ENCODE measurements around the gene AP3S1. TPM values are rescaled to one million over a fixed set of nuclear protein-coding genes. Genes with fewer than 3 reads are reported as not detected.
A peak's percentile ranks its signal among the peaks of the same experiment; 100 is the strongest.

AP3S1 gene
- total RNA-seq = 52.1 to 56.0 TPM (median 52.3 TPM) in 3 replicates

- Mint-ChIP-seq H3K27ac (peak within 1 kb of the TSS; percentile 100), H3K27me3 (ENCODE audit: low read depth) (no peaks in the 10 kb centered on the region), H3K4me3 (peak within 1 kb of the TSS; percentile 97), H3K36me3 (peaks cover 8% of the 10 kb centered on the region), H3K4me1 (peaks cover 42% of the 10 kb centered on the region), H3K9me3 (no peaks in the 10 kb centered on the region)
- TF ChIP-seq CTCF (IDR thresholded peaks at IDR 0.05; ENCODE audit: unreplicated experiment) = no peak
- DNase-seq (ENCODE audit: low spot score in 2 of 2, unreplicated experiment in 2 of 2) = peak; percentile 77 to 88
These were observed at the start of gene AP3S1, which contains the start of gene ATG12 for GRCh38 chr5:115841382-115842088. Gene AP3S1 (plus strand): TSS chr5:115841935. CDS start chr5:115842038, 103 bp downstream. Gene ATG12 (minus strand): TSS chr5:115841565. CDS start chr5:115841552, 13 bp downstream.

- no peak for DNase-seq (ENCODE audit: low spot score in 2 of 2, unreplicated experiment in 2 of 2)
- Mint-ChIP-seq H3K36me3 (no peaks in the 10 kb centered on the region), H3K4me1 (no peaks in the 10 kb centered on the region), H3K9me3 (no peaks in the 10 kb centered on the region), H3K27me3 (ENCODE audit: low read depth) (peaks cover 11% of the 10 kb centered on the region), H3K27ac (no peak overlapping the region), H3K4me3 (no peak overlapping the region)
- TF ChIP-seq CTCF (IDR thresholded peaks at IDR 0.05; ENCODE audit: unreplicated experiment) = no peak
These were observed 46.0 kb upstream of the AP3S1 start for GRCh38 chr5:115795700-115796099.

GRCh38 chr5:115796656-115797055 is 45.1 kb upstream of the AP3S1 start:
- DNase-seq (ENCODE audit: low spot score in 2 of 2, unreplicated experiment in 2 of 2) = no peak
- Mint-ChIP-seq H3K4me3 (no peak overlapping the region), H3K27ac (no peak overlapping the region), H3K9me3 (no peaks in the 10 kb centered on the region), H3K4me1 (no peaks in the 10 kb centered on the region), H3K36me3 (no peaks in the 10 kb centered on the region), H3K27me3 (ENCODE audit: low read depth) (peaks cover 5% of the 10 kb centered on the region)
- TF ChIP-seq CTCF (IDR thresholded peaks at IDR 0.05; ENCODE audit: unreplicated experiment) = no peak

GRCh38 chr5:115798252-115798651 is 43.5 kb upstream of the AP3S1 start:
- no peak for TF ChIP-seq CTCF (IDR thresholded peaks at IDR 0.05; ENCODE audit: unreplicated experiment)
- Mint-ChIP-seq H3K4me1 (no peaks in the 10 kb centered on the region), H3K27ac (no peak overlapping the region), H3K36me3 (no peaks in the 10 kb centered on the region), H3K27me3 (ENCODE audit: low read depth) (no peaks in the 10 kb centered on the region), H3K4me3 (no peak overlapping the region), H3K9me3 (no peaks in the 10 kb centered on the region)
- no peak for DNase-seq (ENCODE audit: low spot score in 2 of 2, unreplicated experiment in 2 of 2)

GRCh38 chr5:115800108-115800507 is 41.6 kb upstream of the AP3S1 start:
- Mint-ChIP-seq H3K36me3 (peaks cover 3% of the 10 kb centered on the region), H3K27ac (no peak overlapping the region), H3K4me3 (no peak overlapping the region), H3K27me3 (ENCODE audit: low read depth) (no peaks in the 10 kb centered on the region), H3K9me3 (no peaks in the 10 kb centered on the region), H3K4me1 (peaks cover 2% of the 10 kb centered on the region)
- no peak for DNase-seq (ENCODE audit: low spot score in 2 of 2, unreplicated experiment in 2 of 2)
- no peak for TF ChIP-seq CTCF (IDR thresholded peaks at IDR 0.05; ENCODE audit: unreplicated experiment)
